H7 (cell line): ENCODE data around the gene ICAM5. TPM values are rescaled to one million over a fixed set of nuclear protein-coding genes. Genes with fewer than 3 reads are reported as not detected.
A peak's percentile ranks its signal among the peaks of the same experiment; 100 is the strongest.
"Not testable (repeated sequence)": the region's sequence is repeated elsewhere in the genome, so short reads cannot be mapped to it uniquely, and the experiment has no call there.

Experiments used
- DNase-seq: peaks from one replicate; pipeline ENCODE4 v3.0.0; 2012
- H3K27me3 ChIP-seq: 2 replicates; pipeline ENCODE4 v1.6.0; 2011; ENCODE audit warnings: mild to moderate bottlenecking, low read length; ENCODE audit not compliant: control insufficient read depth, insufficient read depth
- H3K36me3 ChIP-seq: replicated peaks from 2 replicates; pipeline ENCODE4 v1.5.1; 2011; ENCODE audit warnings: low read length; ENCODE audit not compliant: control insufficient read depth, insufficient read depth
- H3K4me3 ChIP-seq: 2 replicates; pipeline ENCODE4 v1.5.1; 2011; ENCODE audit warnings: low read depth, mild to moderate bottlenecking, control low read depth, low read length, moderate library complexity; ENCODE audit not compliant: insufficient read depth
- total RNA-seq: library from RNA; depleted of rRNA; stranded (reverse); fragments of >200 nt; shearing (Covaris generic); gene quantifications from 2 replicates; pipeline ENCODE4 v1.2.3, GENCODE V29; 2014

The ICAM5 gene
- total RNA-seq, 1 experiment from 2014 or later, result 0.83 TPM

GRCh38 chr19:10260141-10260584 lies 29.6 kb upstream of the ICAM5 start:
- H3K36me3 ChIP-seq, result peaks cover 17% of the 10 kb centered on the region
- no peak for DNase-seq
- H3K4me3 ChIP-seq, result no peak overlapping the region
- no peaks in the 10 kb centered on the region for H3K27me3 ChIP-seq

GRCh38 chr19:10262771-10263170 lies 27.0 kb upstream of the ICAM5 start:
- H3K4me3 ChIP-seq, result no peak overlapping the region
- H3K27me3 ChIP-seq, result no peaks in the 10 kb centered on the region
- DNase-seq, result no peak
- peaks cover 2% of the 10 kb centered on the region for H3K36me3 ChIP-seq

GRCh38 chr19:10266706-10267105 lies 23.0 kb upstream of the ICAM5 start:
- Histone ChIP-seq H3K4me3 (no peak overlapping the region), H3K27me3 (peaks cover 22% of the 10 kb centered on the region), H3K36me3 (no peaks in the 10 kb centered on the region)
- no peak for DNase-seq

DNA sequence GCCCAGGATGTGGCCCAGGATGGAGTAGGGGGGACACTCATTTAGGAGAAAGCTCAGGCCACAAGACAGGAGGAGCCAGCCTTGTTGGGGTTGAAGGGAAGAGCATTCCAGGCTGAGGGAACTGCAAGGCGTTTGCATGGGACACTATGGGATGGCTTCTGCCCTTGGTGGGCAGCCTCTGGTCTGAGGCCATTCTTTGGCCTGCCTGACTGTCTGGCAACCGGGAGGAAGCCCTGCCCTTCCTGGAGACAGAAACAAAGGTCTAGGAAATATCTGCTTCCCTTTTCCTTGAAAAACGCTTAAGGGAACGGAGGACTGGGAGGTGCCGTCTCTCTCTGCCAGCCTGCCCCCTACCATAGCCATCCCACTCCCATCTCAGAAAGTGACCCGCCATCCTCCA lies 21.7 kb upstream of the ICAM5 start:
- H3K4me3 ChIP-seq, result no peak overlapping the region
- peaks cover 31% of the 10 kb centered on the region for H3K27me3 ChIP-seq
- H3K36me3 ChIP-seq, result no peaks in the 10 kb centered on the region
- no peak for DNase-seq

GRCh38 chr19:10269333-10270179 lies 20.2 kb upstream of the ICAM5 start:
- DNase-seq, result peak; percentile 94
- Histone ChIP-seq H3K4me3 (peak overlapping the region; percentile 40), H3K27me3 (peaks cover 31% of the 10 kb centered on the region), H3K36me3 (no peaks in the 10 kb centered on the region)

DNA sequence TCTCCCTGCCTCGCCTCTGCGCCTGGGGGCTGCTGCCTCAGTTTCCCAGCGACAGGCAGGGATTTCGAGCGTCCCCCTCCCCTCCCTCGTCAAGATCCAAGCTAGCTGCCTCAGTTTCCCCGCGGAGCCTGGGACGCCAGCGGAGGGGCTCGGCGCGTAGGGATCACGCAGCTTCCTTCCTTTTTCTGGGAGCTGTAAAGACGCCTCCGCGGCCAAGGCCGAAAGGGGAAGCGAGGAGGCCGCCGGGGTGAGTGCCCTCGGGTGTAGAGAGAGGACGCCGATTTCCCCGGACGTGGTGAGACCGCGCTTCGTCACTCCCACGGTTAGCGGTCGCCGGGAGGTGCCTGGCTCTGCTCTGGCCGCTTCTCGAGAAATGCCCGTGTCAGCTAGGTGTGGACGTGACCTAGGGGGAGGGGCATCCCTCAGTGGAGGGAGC lies 19.6 kb upstream of the ICAM5 start:
- H3K36me3 ChIP-seq, result no peaks in the 10 kb centered on the region
- H3K27me3 ChIP-seq, result peaks cover 31% of the 10 kb centered on the region
- H3K4me3 ChIP-seq, result peak overlapping the region; percentile 40
- peak; percentile 77 for DNase-seq

GRCh38 chr19:10270616-10271394 lies 18.9 kb upstream of the ICAM5 start, which contains the start of gene ICAM1:
TSS of gene ICAM1 (plus strand) at chr19:10271120. CDS start at chr19:10271160, 40 bp downstream.
- DNase-seq, result peak; percentile 93
- no peaks in the 10 kb centered on the region for H3K36me3 ChIP-seq
- H3K27me3 ChIP-seq, result peaks cover 31% of the 10 kb centered on the region

GRCh38 chr19:10271543-10272086 lies 18.1 kb upstream of the ICAM5 start:
- peak; percentile 47 for DNase-seq
- Histone ChIP-seq H3K27me3 (peaks cover 31% of the 10 kb centered on the region), H3K36me3 (no peaks in the 10 kb centered on the region), H3K4me3 (no peak overlapping the region)

More at GRCh38 chr19:10270616-10271394, 18.9 kb upstream of the ICAM5 start, which contains the start of gene ICAM1:
- H3K4me3 ChIP-seq, result peak within 1 kb of the TSS; percentile 40

GRCh38 chr19:10274589-10274988 lies 15.2 kb upstream of the ICAM5 start:
- H3K4me3 ChIP-seq, result no peak overlapping the region
- no peaks in the 10 kb centered on the region for H3K36me3 ChIP-seq
- DNase-seq, result peak; percentile 22
- H3K27me3 ChIP-seq, result peaks cover 29% of the 10 kb centered on the region

GRCh38 chr19:10277795-10278589 lies 11.8 kb upstream of the ICAM5 start:
- DNase-seq, result no peak
- Histone ChIP-seq H3K27me3 (no peaks in the 10 kb centered on the region), H3K36me3 (no peaks in the 10 kb centered on the region), H3K4me3 (no peak overlapping the region)

- H3K4me3 ChIP-seq, result no peak overlapping the region
- H3K27me3 ChIP-seq, result no peaks in the 10 kb centered on the region
- no peaks in the 10 kb centered on the region for H3K36me3 ChIP-seq
- no peak for DNase-seq
These were observed 10.8 kb upstream of the ICAM5 start for GRCh38 chr19:10278935-10279334.

DNA sequence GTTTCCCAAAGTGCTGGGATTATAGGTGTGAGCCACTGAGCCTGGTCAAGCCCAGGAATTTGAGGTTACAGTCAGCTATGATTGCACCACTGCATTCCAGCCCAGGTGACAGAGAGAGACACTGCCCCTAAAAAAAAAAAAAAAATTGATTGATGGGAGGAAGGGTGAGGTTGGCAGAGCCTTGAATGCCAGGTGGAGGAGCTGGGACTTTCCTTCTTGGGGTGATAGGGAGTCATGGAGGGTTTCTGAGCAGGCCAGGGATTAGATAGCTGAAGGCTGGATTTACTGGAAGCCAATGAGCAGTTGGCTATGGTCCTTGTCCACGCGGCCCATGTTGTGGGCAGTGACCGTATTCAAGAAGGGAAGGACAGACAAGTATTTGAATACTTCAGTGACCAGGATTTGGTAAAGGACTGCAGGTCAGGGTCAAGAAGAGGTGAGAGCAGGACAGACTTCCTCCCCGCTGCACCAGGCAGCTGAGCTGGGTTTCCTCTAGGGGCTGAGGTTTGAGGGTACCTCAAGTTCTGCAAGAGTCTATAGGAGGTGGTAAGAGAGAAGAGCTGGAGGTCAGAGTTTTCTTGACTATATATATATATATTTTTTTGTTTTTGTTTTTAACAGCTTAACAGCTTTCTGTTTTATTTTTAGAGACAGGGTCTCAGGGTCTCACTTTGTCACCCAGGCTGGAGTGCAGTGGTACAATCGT lies 9.9 kb upstream of the ICAM5 start:
- no peak overlapping the region for H3K4me3 ChIP-seq
- H3K27me3 ChIP-seq, result no peaks in the 10 kb centered on the region
- peak; percentile 15 for DNase-seq
- no peaks in the 10 kb centered on the region for H3K36me3 ChIP-seq

DNA sequence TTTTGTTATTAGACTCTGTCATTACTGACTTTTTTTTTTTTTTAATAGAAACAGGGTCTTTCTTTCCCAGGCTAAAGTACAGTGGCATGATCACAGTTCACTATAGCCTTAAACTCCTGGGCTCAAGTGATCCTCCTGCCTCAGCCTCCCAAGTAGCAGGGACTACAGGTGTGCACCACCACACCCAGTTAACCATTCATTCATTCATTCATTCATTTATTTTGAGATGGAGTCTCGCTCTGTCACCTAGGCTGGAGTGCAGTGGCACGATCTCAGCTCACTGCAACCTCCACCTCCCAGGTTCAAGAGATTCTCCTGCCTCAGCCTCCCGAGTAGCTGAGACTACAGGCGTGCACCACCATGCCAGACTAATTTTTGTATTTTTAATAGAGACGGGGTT lies 7.7 kb upstream of the ICAM5 start:
- not testable (repeated sequence) for DNase-seq, H3K4me3 ChIP-seq, H3K27me3 ChIP-seq, H3K36me3 ChIP-seq
